Mucosa of rectum (tissue), 2 donors: ENCODE results near the gene C6orf89.

Experiments used
- H3K27ac ChIP-seq, 2 donors: one replicate each; pipeline ENCODE4 v1.7.0; 2013; ENCODE audit warnings: inconsistent platforms in 2 of 2, low read depth in 2 of 2, low read length in 2 of 2
- H3K27me3 ChIP-seq, 2 donors: one replicate each; pipeline ENCODE4 v1.7.0; 2013; ENCODE audit warnings: low read length in 2 of 2; ENCODE audit not compliant: control insufficient read depth in 2 of 2, insufficient read depth in 2 of 2
- H3K36me3 ChIP-seq, 2 donors: one replicate each; pipeline ENCODE4 v1.7.0; 2013; ENCODE audit warnings: low read length in 2 of 2; ENCODE audit not compliant: control insufficient read depth in 2 of 2, insufficient read depth in 2 of 2
- H3K4me1 ChIP-seq, 2 donors: one replicate each; pipeline ENCODE4 v1.7.0; 2013; ENCODE audit warnings: low read length in 2 of 2, mild to moderate bottlenecking in 1 of 2; ENCODE audit not compliant: control insufficient read depth in 2 of 2, insufficient read depth in 2 of 2
- H3K4me3 ChIP-seq, 2 donors: one replicate each; pipeline ENCODE4 v1.7.0; 2013; ENCODE audit warnings: low read length in 2 of 2
- H3K9ac ChIP-seq, 2 donors: one replicate each; pipeline ENCODE4 v1.7.0; 2013; ENCODE audit warnings: low read length in 2 of 2, low read depth in 1 of 2, mild to moderate bottlenecking in 1 of 2
- H3K9me3 ChIP-seq, 2 donors: one replicate each; pipeline ENCODE4 v1.7.0; 2013; ENCODE audit warnings: low read length in 2 of 2; ENCODE audit not compliant: control insufficient read depth in 2 of 2
- donor health status: healthy.
- donor health status: Normal muscosa, but diverticular disease.

The C6orf89 gene

DNA sequence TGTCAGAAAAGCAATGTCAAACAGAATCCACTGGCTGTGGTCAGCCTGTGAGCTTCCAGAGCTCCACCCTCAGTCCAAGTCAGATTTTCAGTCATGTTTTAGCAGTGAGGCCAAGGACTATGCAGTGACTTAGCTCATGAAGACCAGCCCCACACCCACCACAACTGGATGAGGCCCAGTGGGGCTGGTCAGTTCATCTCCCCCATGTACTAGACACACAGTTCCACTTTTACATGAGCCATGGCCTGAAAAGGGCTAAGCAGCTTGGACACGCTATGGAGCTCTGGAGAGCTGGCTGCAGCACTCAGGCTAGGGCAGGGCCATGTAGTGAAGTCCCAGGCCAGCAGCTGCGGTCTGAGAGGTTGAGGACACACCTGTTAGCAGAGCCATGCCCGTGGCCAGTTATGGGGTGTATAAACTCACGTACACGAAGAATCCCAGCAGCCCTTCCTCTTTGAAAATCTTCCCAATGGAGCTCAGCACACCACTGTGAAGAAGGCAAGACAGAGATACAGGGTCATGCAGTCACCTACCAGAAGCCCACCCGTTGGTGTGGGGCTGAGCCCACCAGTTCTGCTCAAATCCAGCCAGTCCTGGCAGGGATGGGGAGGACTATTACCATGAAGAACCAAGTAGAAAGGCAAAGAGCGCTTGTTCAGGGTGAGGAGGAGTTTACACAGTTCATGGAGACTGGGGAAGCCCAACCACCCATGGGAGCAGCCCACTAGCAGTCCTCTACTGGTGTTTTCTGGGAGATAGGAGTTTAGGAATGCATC, 89.7 kb downstream of the C6orf89 start:
- H3K27ac ChIP-seq, result no peak overlapping the region
- peaks cover 83 to 84% of the 10 kb centered on the region in 2 donors for H3K36me3 ChIP-seq
- no peaks in the 10 kb centered on the region for H3K9me3 ChIP-seq
- H3K9ac ChIP-seq, result no peak overlapping the region
- H3K4me3 ChIP-seq, result no peak overlapping the region
- peaks cover 0 to 2% of the 10 kb centered on the region in 2 donors for H3K4me1 ChIP-seq
- H3K27me3 ChIP-seq, result no peaks in the 10 kb centered on the region

DNA sequence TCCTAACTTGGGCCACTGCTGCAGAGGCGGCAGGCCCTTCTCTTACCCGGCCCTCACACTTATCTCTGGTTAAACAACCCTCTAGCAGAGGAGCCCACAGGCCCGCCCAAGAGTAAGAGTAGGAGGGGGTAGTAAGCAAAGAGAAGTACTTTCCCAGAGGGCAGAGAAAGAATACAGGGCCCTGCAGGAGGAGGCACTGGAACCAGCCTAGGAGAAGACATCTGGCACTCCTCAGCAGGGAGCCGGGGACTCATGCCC, 90.2 kb downstream of the C6orf89 start:
- H3K36me3 ChIP-seq, result peaks cover 82 to 84% of the 10 kb centered on the region in 2 donors
- no peaks in the 10 kb centered on the region for H3K9me3 ChIP-seq
- peaks cover 2% of the 10 kb centered on the region in 2 donors for H3K4me1 ChIP-seq

DNA sequence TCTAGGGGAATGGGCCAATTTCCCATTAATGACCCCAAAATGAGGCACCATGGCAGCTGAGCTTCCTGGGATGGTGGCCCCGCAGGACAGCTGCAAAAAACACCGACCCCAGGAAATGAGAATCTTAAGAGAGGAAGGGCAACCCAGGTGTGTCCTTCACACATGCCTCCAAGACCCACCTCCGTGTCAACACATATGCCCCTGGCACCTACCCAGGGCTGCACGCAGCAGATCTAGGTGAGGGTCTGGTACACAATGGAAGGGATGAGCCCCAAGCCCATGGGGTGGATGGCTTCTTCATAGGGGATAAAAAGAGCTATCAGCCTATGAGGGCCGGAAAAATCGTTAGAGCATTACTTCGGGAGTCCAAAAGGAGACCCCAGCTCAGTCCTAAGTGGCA, 90.8 kb downstream of the C6orf89 start:
- Histone ChIP-seq H3K27me3 (no peaks in the 10 kb centered on the region), H3K27ac (no peak overlapping the region), H3K4me3 (no peak overlapping the region), H3K4me1 (peaks cover 2 to 3% of the 10 kb centered on the region in 2 donors), H3K36me3 (peaks cover 80 to 81% of the 10 kb centered on the region in 2 donors), H3K9me3 (no peaks in the 10 kb centered on the region), H3K9ac (no peak overlapping the region)

More for the DNA sequence above, 90.2 kb downstream of the C6orf89 start:
- Histone ChIP-seq H3K27me3 (no peaks in the 10 kb centered on the region), H3K27ac (no peak overlapping the region), H3K9ac (no peak overlapping the region), H3K4me3 (no peak overlapping the region)

GRCh38 chr6:36976931-36977330, 91.2 kb downstream of the C6orf89 start:
- H3K9ac ChIP-seq, result no peak overlapping the region
- no peaks in the 10 kb centered on the region for H3K9me3 ChIP-seq
- H3K27me3 ChIP-seq, result no peaks in the 10 kb centered on the region
- peaks cover 2 to 3% of the 10 kb centered on the region in 2 donors for H3K4me1 ChIP-seq
- no peak overlapping the region for H3K27ac ChIP-seq
- H3K36me3 ChIP-seq, result peaks cover 76 to 77% of the 10 kb centered on the region in 2 donors
- H3K4me3 ChIP-seq, result no peak overlapping the region

DNA sequence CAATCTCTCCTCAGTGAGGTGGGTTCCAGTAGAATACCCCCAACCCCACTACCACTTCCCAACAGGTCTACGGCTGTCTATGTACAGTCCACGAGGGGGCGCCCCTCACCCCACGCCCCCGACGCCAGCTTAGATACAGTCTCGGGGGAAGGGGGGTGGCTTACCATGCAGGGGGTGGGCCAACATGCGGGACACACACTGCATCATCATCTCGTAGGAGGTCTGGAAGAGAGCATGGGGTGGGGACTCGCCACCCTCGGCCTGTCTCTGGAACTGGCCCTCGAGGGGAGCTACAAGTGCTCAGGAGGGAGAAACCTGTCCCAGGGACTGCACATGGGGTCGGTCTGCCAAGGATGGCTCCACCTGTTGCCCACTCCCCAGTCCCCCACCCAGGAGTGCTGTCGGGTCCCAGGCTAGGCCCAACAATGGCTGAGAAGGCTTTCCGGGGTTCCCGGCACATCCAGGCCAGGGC, 91.8 kb downstream of the C6orf89 start:
- H3K4me1 ChIP-seq, result peaks cover 2 to 3% of the 10 kb centered on the region in 2 donors
- H3K9ac ChIP-seq, result no peak overlapping the region
- H3K4me3 ChIP-seq, result no peak overlapping the region
- H3K36me3 ChIP-seq, result peaks cover 70 to 71% of the 10 kb centered on the region in 2 donors
- no peak overlapping the region for H3K27ac ChIP-seq
- no peaks in the 10 kb centered on the region for H3K27me3 ChIP-seq
- H3K9me3 ChIP-seq, result no peaks in the 10 kb centered on the region
